Endothelial cell of umbilical vein (primary cell): ENCODE data around the gene MAPK4. TPM values are rescaled to one million over a fixed set of nuclear protein-coding genes. Genes with fewer than 3 reads are reported as not detected.

Source experiments
- BruUV-seq: library from RNA; stranded (reverse); fragments of 400-500 nt; replicated peaks from 2 replicates; lab custom pipeline; 2021; lab: Mats Ljungman, UMichigan
- CTCF ChIA-PET: fragments of 300-600, 350-600 bp; sonication (Branson Sonifier 250); formaldehyde crosslinking; loops from one replicate; lab custom pipeline; 2021; ENCODE audit warnings: antibody characterized with exemption, inconsistent platforms; lab: Charles Lee
- POLR2A ChIA-PET: fragments of 300-600, 350-600 bp; sonication (Branson Sonifier 250); formaldehyde crosslinking; loops from one replicate; lab custom pipeline; 2021; ENCODE audit warnings: antibody characterized with exemption, inconsistent platforms; lab: Charles Lee
- DNase-seq: peaks from one replicate; pipeline ENCODE4 v3.0.0-alpha.2; 2011; ENCODE audit warnings: low read depth, low spot score
- FAIRE-seq: peaks from 2 replicates; lab custom pipeline; 2011; peaks lifted over from hg19 to GRCh38; lab: Jason Lieb, UNC
- H2AFZ ChIP-seq: 2 replicates; pipeline ENCODE4 v1.6.0; 2012; ENCODE audit warnings: low read depth, low read length, control low read depth, inconsistent platforms
- H3K27ac ChIP-seq: 2 replicates; pipeline ENCODE4 v1.5.1; 2011; ENCODE audit warnings: low read depth, mild to moderate bottlenecking, control low read depth, low read length, moderate library complexity; ENCODE audit not compliant: insufficient read depth
- H3K27me3 ChIP-seq, 2 experiments: 2 replicates each; pipeline versions ENCODE4 v1.6.0 to v1.6.1; 2011; ENCODE audit warnings: low read length in 2 of 2, mixed read lengths in 1 of 2; ENCODE audit not compliant: control insufficient read depth in 2 of 2, insufficient read depth in 2 of 2
- H3K36me3 ChIP-seq, 2 experiments: 2 replicates in 1 of 2; 3 replicates in 1 of 2; pipeline ENCODE4 v1.5.1; 2011; ENCODE audit warnings: low read length in 2 of 2, mild to moderate bottlenecking in 1 of 2, moderate library complexity in 1 of 2; ENCODE audit not compliant: control insufficient read depth in 2 of 2, insufficient read depth in 2 of 2; ENCODE audit errors: extremely low read depth in 1 of 2
- H3K4me1 ChIP-seq: 3 replicates; pipeline ENCODE4 v1.5.1; 2011; ENCODE audit warnings: mild to moderate bottlenecking, low read length; ENCODE audit not compliant: control insufficient read depth, insufficient read depth; ENCODE audit errors: extremely low read depth
- H3K4me2 ChIP-seq: 2 replicates; pipeline ENCODE4 v1.6.1; 2011; ENCODE audit warnings: low read length, control low read depth, mixed read lengths; ENCODE audit not compliant: insufficient read depth
- H3K4me3 ChIP-seq, 3 experiments: fragments of 200-600 bp in 1 of 3; sonication (generic), shearing (Covaris generic) in 1 of 3; replicated peaks in 1 of 3; 2 replicates each; pipeline ENCODE4 v1.5.1; 2011 to 2016; ENCODE audit warnings: control low read depth in 3 of 3, low read length in 3 of 3, mild to moderate bottlenecking in 2 of 3, inconsistent platforms in 1 of 3, low read depth in 1 of 3, moderate library complexity in 1 of 3; ENCODE audit not compliant: insufficient read depth in 1 of 3
- H3K79me2 ChIP-seq: 2 replicates; pipeline ENCODE4 v1.6.0; 2012; ENCODE audit warnings: low read length, inconsistent platforms; ENCODE audit not compliant: control insufficient read depth, insufficient read depth
- H3K9ac ChIP-seq: replicated peaks from 2 replicates; pipeline ENCODE3; 2011; ENCODE audit warnings: low read length, control low read depth; ENCODE audit not compliant: insufficient read depth; ENCODE audit errors: extremely low read depth
- H3K9me1 ChIP-seq: replicated peaks from 3 replicates; pipeline ENCODE4 v1.6.0; 2011; ENCODE audit warnings: mild to moderate bottlenecking, low read length; ENCODE audit not compliant: control insufficient read depth, insufficient read depth; ENCODE audit errors: extremely low read depth
- H3K9me3 ChIP-seq: replicated peaks from 2 replicates; pipeline ENCODE4 v1.5.1; 2012; ENCODE audit warnings: low read length, inconsistent platforms; ENCODE audit not compliant: control insufficient read depth, insufficient read depth
- H4K20me1 ChIP-seq: replicated peaks from 2 replicates; pipeline ENCODE3; 2011; ENCODE audit warnings: mild to moderate bottlenecking, low read length; ENCODE audit not compliant: control insufficient read depth, insufficient read depth; ENCODE audit errors: extremely low read depth
- CTCF ChIP-seq, 2 donors: IDR thresholded peaks; 1 replicate in 1 of 2; 2 replicates in 1 of 2; pipeline ENCODE4 v1.5.1; 2011; ENCODE audit warnings: low read length in 2 of 2, mild to moderate bottlenecking in 2 of 2, moderate library complexity in 2 of 2, control low read depth in 1 of 2, inconsistent platforms in 1 of 2, low read depth in 1 of 2; ENCODE audit not compliant: insufficient read depth in 1 of 2; ENCODE audit errors: extremely low read depth in 1 of 2
- EZH2 ChIP-seq: IDR thresholded peaks from 2 replicates; pipeline ENCODE4 v1.6.1; 2012; ENCODE audit warnings: borderline replicate concordance, low read depth, mild to moderate bottlenecking, moderate library complexity, low read length, inconsistent platforms; ENCODE audit not compliant: severe bottlenecking
- FOS ChIP-seq: IDR thresholded peaks from 2 replicates; pipeline ENCODE4 v1.6.1; 2011; ENCODE audit warnings: mild to moderate bottlenecking, low read length, moderate library complexity, borderline replicate concordance; ENCODE audit not compliant: insufficient read depth
- GATA2 ChIP-seq: IDR thresholded peaks from 2 replicates; pipeline ENCODE4 v1.7.0; 2011; ENCODE audit warnings: low read depth, mild to moderate bottlenecking, moderate library complexity, mixed read lengths, low read length; ENCODE audit not compliant: insufficient read length, insufficient read depth
- JUN ChIP-seq: IDR thresholded peaks from 2 replicates; pipeline ENCODE4 v1.6.1; 2011; ENCODE audit warnings: borderline replicate concordance, low read depth; ENCODE audit not compliant: insufficient read length, insufficient read depth
- MAX ChIP-seq: IDR thresholded peaks from 2 replicates; pipeline ENCODE4 v1.6.1; 2011; ENCODE audit not compliant: insufficient read depth, insufficient read length
- MYC ChIP-seq: IDR thresholded peaks from one replicate; pipeline ENCODE4 v1.6.1; 2011; ENCODE audit warnings: mild to moderate bottlenecking, low read depth, low read length
- POLR2A ChIP-seq: IDR thresholded peaks from 2 replicates; pipeline ENCODE4 v1.6.1; 2012; ENCODE audit warnings: low read depth, mild to moderate bottlenecking, control low read depth, low read length
- POLR2AphosphoS5 ChIP-seq: IDR thresholded peaks from 2 replicates; pipeline ENCODE4 v1.6.1; 2012; ENCODE audit warnings: low read depth, mild to moderate bottlenecking, control low read depth, low read length, moderate library complexity; ENCODE audit not compliant: insufficient read depth
- dilution Hi-C: fragments of 300-500 bp; cut with MboI; formaldehyde crosslinking; loops from one replicate; pipeline ENCODE4 v1.15.0; 2019; ENCODE audit warnings: low sequenced_read_pairs; ENCODE audit not compliant: extremely low pct_ligation_motif_present
- intact Hi-C: fragments of 100-400 bp; cut with micrococcal nuclease; formaldehyde crosslinking; loops from one replicate; pipeline ENCODE4 v1.10.0; 2022
- polyA plus RNA-seq, 4 experiments: library from polyadenylated mRNA; depleted of rRNA in 3 of 4; stranded (reverse) in 3 of 4; unstranded in 1 of 4; fragments of >200 nt; gene quantifications; 2 replicates each; pipeline versions ENCODE4 v1.2.1 to v1.2.3, GENCODE V29; 2011 to 2012; ENCODE audit warnings: missing spikeins in 1 of 4
- total RNA-seq: library from RNA; stranded (reverse); gene quantifications from 2 replicates; pipeline ENCODE4 v1.2.3, GENCODE V29; 2021

The MAPK4 gene
- total and polyA plus RNA-seq, 2 donors (not counting 3 experiments of a cell fraction or from before 2014, with no cell fraction given) = not detected

GRCh38 chr18:50616484-50617048, 56.7 kb downstream of the MAPK4 start:
- CTCF ChIA-PET = no interaction called here
- DNase-seq = no peak
- Histone ChIP-seq H3K27ac (no peak overlapping the region), H3K9me3 (no peaks in the 10 kb centered on the region), H4K20me1 (no peaks in the 10 kb centered on the region), H3K27me3 (no peaks in the 10 kb centered on the region), H2AFZ (no peak overlapping the region), H3K4me1 (no peaks in the 10 kb centered on the region), H3K9ac (no peak overlapping the region), H3K36me3 (no peaks in the 10 kb centered on the region), H3K4me2 (no peak overlapping the region), H3K79me2 (no peaks in the 10 kb centered on the region), H3K4me3 (no peak overlapping the region), H3K9me1 (no peaks in the 10 kb centered on the region)
- TF ChIP-seq JUN = no peak
- no peak for TF ChIP-seq MAX
- TF ChIP-seq GATA2 = no peak
- TF ChIP-seq FOS = no peak
- TF ChIP-seq POLR2AphosphoS5 = no peak
- TF ChIP-seq CTCF (IDR thresholded peaks at IDR 0.05; ENCODE audit: extremely low read depth in 1 of 2, insufficient read depth in 1 of 2, low read depth in 1 of 2, low read length in 2 of 2) = no peak
- no peak for TF ChIP-seq POLR2A
- TF ChIP-seq MYC = no peak
- no peak for TF ChIP-seq EZH2
- BruUV-seq = no TSS peak
- dilution Hi-C loops (no loop called here), intact Hi-C loops (no loop called here)
- POLR2A ChIA-PET = no interaction called here
- no peak for FAIRE-seq
